ENCODE results near the gene HYAL4. TPM values are rescaled to one million over a fixed set of nuclear protein-coding genes. Genes with fewer than 3 reads are reported as not detected.
"Not testable (repeated sequence)": the region's sequence is repeated elsewhere in the genome, so short reads cannot be mapped to it uniquely, and the experiment has no call there.

HYAL4 gene
- total RNA-seq, 2 experiments from 2014 or later: not detected

DNA sequence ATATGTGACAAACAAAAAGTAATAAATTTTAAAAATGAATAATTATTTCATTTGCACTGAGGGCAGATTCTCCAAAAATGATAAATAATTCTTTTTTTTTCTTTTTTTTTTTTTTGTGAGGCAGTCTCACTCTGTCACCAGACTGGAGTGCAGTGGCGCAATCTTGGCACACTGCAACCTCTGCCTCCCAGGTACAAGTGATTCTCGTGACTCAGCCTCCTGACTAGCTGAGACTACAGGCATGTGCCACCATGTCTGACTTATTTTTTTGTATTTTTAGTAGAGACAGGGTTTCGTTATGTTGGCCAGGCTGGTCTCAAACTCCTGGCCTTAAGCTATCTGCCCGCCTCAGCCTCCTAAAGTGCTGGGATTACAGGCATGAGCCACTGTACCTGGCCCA, 25.2 kb upstream of the HYAL4 start:
- H3K27me3 Mint-ChIP-seq (ENCODE audit: low read depth); H3K9me3 Mint-ChIP-seq; intact Hi-C loops (cut with micrococcal nuclease); DNase-seq; H3K27ac Mint-ChIP-seq; H3K36me3 Mint-ChIP-seq (ENCODE audit: low read depth); H3K4me3 Mint-ChIP-seq: not testable (repeated sequence)
- CTCF ChIA-PET: interaction anchor here (0.6 kb wide), 1 partner anchor 108 kb away, joined by 3 read pairs; no protein-coding TSS in a partner anchor
- peaks cover 16% of the 10 kb centered on the region for H3K4me1 Mint-ChIP-seq (ENCODE audit: low read depth)

DNA sequence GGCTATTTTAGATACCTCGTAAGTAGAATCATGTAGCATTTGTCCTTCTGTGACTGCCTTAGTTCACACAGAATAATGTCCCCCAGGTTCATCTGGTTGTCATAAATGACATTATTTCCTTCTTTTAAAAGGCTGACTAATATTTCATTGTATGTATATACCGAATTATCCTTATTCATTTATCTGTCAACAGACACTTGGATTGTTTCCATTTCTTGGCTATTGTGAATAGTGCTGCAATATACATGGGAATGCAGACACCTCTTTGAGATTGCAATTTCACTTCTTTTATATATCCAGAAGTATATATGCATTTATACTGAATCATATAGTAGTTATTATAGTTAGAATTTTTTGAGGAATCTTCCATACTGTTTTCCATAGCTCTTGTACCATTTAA, 24.1 kb upstream of the HYAL4 start:
- Mint-ChIP-seq H3K27ac (no peak overlapping the region), H3K9me3 (no peaks in the 10 kb centered on the region)
- intact Hi-C loops (cut with micrococcal nuclease): no loop called here

DNA sequence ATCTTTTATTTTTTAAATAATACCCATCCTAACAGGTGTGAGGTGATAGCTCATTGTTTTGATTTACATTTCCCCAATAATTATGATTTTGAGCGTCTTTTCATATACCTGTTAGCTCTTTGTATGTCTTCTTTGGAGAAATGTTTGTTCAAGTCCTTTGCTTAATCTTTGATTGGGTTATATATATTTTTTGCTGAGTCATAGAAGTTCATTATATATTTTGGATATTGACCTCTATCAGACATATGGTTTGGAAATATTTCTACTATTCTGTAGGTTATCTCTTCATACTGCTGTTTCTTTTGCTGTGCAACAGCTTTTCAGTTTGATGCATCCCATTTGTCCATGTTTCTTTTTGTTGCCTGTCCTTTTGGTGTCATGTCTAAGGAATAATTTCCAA, 23.6 kb upstream of the HYAL4 start:
- peaks cover 5% of the 10 kb centered on the region for H3K27me3 Mint-ChIP-seq (ENCODE audit: low read depth)
- intact Hi-C loops (cut with micrococcal nuclease): no loop called here
- H3K9me3 Mint-ChIP-seq: no peaks in the 10 kb centered on the region
- no peaks in the 10 kb centered on the region for H3K36me3 Mint-ChIP-seq (ENCODE audit: low read depth)
- no peak overlapping the region for H3K4me3 Mint-ChIP-seq
- CTCF ChIA-PET: interaction anchor here (0.9 kb wide), 1 partner anchor 24 kb away, joined by 4 read pairs; no protein-coding TSS in a partner anchor
- H3K27ac Mint-ChIP-seq: no peak overlapping the region
- peaks cover 21% of the 10 kb centered on the region for H3K4me1 Mint-ChIP-seq (ENCODE audit: low read depth)
- no peak for DNase-seq

More for the DNA sequence above, 24.1 kb upstream of the HYAL4 start:
- DNase-seq: no peak
- CTCF ChIA-PET: interaction anchor here (0.9 kb wide), 1 partner anchor 23 kb away, joined by 4 read pairs; no protein-coding TSS in a partner anchor
- no peaks in the 10 kb centered on the region for H3K36me3 Mint-ChIP-seq (ENCODE audit: low read depth)
- H3K27me3 Mint-ChIP-seq (ENCODE audit: low read depth): peaks cover 5% of the 10 kb centered on the region
- H3K4me3 Mint-ChIP-seq: no peak overlapping the region
- H3K4me1 Mint-ChIP-seq (ENCODE audit: low read depth): peaks cover 21% of the 10 kb centered on the region

DNA sequence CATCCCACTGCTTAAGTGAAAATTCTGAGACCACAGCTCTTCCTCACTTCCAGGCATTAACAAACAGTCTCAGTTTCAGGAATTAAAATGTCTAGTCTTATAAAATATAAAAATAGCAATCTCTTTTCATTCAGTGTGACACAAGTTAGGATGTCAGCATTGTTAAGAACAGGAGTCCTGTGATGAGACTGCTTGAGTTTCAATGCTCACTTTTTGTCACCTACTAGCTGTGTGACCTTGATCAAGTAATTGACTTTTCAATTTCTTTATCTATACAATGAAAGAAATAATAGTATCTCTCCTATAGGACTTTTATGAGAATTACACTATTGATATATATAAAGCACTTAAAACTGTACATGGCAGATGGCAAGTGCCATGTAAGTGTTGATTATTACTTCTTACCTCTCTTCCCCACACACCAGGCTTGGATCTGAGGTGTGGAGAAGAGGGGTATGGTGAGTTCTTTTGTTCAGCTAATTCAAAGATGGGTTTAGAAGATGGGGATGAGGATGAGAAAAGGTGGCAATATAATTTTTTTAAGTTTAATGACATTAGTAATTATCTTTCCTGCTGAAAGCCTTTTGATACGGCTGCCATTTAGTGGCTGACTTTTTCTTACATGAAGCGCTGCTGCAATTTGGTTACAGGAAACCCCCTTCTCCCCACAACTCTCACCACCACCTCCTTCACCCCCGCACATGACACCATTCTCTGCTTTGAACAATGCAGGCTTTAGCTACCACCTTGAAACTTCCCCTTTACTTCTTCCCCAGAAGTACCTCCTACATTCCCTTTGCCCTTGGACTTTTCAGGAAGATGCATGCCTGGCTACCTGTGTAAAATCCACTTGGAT, 20.8 kb upstream of the HYAL4 start:
- H3K27ac Mint-ChIP-seq: peak overlapping the region; percentile 76
- H3K4me1 Mint-ChIP-seq (ENCODE audit: low read depth): peaks cover 21% of the 10 kb centered on the region
- no peaks in the 10 kb centered on the region for H3K9me3 Mint-ChIP-seq
- no peaks in the 10 kb centered on the region for H3K36me3 Mint-ChIP-seq (ENCODE audit: low read depth)
- peaks cover 13% of the 10 kb centered on the region for H3K27me3 Mint-ChIP-seq (ENCODE audit: low read depth)
- CTCF ChIA-PET: interaction anchor here (1.0 to 3.1 kb wide), 3 partner anchors 26 to 48 kb away, joined by 3 to 10 read pairs (median 8); no protein-coding TSS in a partner anchor
- peak; percentile 85 for DNase-seq
- no peak overlapping the region for H3K4me3 Mint-ChIP-seq
- intact Hi-C loops (cut with micrococcal nuclease): loop anchor here (1.0 kb wide), 6 partner anchors 26 to 289 kb away; partner anchors contain the start of gene WASL

DNA sequence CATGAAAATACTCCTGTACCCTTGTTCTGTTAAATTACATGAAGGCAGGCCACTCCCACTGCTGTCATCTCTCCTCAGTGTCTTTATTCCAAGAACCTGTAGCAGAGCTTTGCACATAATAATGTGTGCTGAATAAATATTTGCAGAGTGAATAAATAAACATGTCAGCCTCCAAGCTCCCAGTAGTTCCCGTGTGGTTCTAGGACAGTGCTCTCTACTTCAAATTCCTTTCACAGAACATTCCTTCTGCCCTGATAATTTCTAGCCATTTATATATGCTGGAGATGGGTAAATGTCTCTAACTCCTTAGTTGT, 20.3 kb upstream of the HYAL4 start:
- no peak overlapping the region for H3K4me3 Mint-ChIP-seq
- H3K9me3 Mint-ChIP-seq: no peaks in the 10 kb centered on the region
- CTCF ChIA-PET: interaction anchor here (1.1 to 3.1 kb wide), 3 partner anchors 27 to 53 kb away, joined by 3 to 10 read pairs (median 8); no protein-coding TSS in a partner anchor
- DNase-seq: no peak
- H3K27ac Mint-ChIP-seq: peak overlapping the region; percentile 76
- intact Hi-C loops (cut with micrococcal nuclease): loop anchor here (1.0 kb wide), 6 partner anchors 26 to 289 kb away; partner anchors contain the start of gene WASL
- no peaks in the 10 kb centered on the region for H3K36me3 Mint-ChIP-seq (ENCODE audit: low read depth)
- peaks cover 21% of the 10 kb centered on the region for H3K4me1 Mint-ChIP-seq (ENCODE audit: low read depth)
- H3K27me3 Mint-ChIP-seq (ENCODE audit: low read depth): peaks cover 13% of the 10 kb centered on the region

DNA sequence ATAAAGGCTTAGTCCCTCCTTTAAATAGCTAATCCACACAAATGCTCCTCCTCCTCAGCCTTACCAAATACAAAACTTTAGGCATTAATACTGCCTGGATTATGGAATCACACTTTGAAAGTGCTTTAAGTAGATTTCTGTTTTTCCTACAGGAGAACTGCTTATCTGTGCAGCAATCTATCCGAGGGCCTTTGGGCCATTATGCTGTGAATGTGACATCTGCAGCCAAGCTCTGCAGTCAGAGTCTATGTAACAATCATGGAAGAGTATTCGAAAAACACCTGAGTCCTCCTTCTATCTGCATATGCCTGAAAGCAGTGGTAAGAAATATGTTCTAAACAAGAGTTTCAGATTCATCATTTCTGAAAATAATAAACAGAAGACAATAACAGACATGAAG, 16.2 kb upstream of the HYAL4 start:
- H3K27me3 Mint-ChIP-seq (ENCODE audit: low read depth): peaks cover 27% of the 10 kb centered on the region
- H3K27ac Mint-ChIP-seq: no peak overlapping the region
- H3K4me3 Mint-ChIP-seq: no peak overlapping the region
- CTCF ChIA-PET: no interaction called here
- no peaks in the 10 kb centered on the region for H3K36me3 Mint-ChIP-seq (ENCODE audit: low read depth)
- H3K9me3 Mint-ChIP-seq: no peaks in the 10 kb centered on the region
- intact Hi-C loops (cut with micrococcal nuclease): no loop called here
- no peak for DNase-seq
- peaks cover 14% of the 10 kb centered on the region for H3K4me1 Mint-ChIP-seq (ENCODE audit: low read depth)

DNA sequence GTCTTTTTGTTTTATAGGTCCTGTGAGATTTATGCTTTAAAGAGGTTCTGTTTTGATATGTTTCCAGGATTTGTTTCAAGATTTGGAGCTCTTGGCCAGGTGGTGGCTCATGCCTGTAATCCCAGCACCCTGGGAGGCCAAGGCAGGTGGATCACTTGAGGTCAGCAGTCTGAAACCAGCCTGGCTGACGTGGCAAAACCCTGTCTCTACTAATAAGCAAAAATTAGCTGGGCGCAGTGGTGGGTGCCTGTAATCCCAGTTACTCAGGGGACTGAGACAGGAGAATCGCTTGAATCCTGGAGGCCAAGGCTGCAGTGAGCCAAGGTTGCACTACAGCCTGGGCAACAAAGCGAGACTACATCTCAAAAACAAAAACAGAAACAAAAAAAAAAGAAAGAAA, 8.3 kb upstream of the HYAL4 start:
- H3K4me1 Mint-ChIP-seq (ENCODE audit: low read depth): no peaks in the 10 kb centered on the region
- CTCF ChIA-PET: interaction anchor here (0.6 kb wide), 1 partner anchor 29 kb away, joined by 3 read pairs; no protein-coding TSS in a partner anchor
- intact Hi-C loops (cut with micrococcal nuclease): no loop called here
- no peak overlapping the region for H3K27ac Mint-ChIP-seq
- no peak overlapping the region for H3K4me3 Mint-ChIP-seq
- DNase-seq: no peak
- no peaks in the 10 kb centered on the region for H3K36me3 Mint-ChIP-seq (ENCODE audit: low read depth)
- peaks cover 36% of the 10 kb centered on the region for H3K27me3 Mint-ChIP-seq (ENCODE audit: low read depth)
- no peaks in the 10 kb centered on the region for H3K9me3 Mint-ChIP-seq

DNA sequence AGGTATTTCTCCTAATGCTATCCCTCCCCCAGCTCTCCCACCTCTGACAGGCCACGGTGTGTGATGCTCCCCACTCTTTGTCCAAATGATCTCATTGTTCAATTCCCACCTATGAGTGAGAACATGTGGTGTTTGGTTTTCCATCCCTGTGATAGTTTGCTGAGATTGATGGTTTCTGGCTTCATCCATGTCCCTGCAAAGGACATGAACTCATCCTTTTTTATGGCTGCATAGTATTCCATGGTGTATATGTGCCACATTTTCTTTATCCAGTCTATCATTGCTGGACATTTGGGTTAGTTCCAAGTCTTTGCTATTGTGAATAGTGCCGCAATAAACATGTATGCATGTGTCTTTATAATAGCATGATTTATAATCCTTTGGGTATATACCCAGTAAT, 5.9 kb upstream of the HYAL4 start:
- H3K9me3 Mint-ChIP-seq; H3K4me1 Mint-ChIP-seq (ENCODE audit: low read depth); DNase-seq; intact Hi-C loops (cut with micrococcal nuclease); H3K4me3 Mint-ChIP-seq; CTCF ChIA-PET; H3K27ac Mint-ChIP-seq; H3K36me3 Mint-ChIP-seq (ENCODE audit: low read depth): not testable (repeated sequence)
- peaks cover 36% of the 10 kb centered on the region for H3K27me3 Mint-ChIP-seq (ENCODE audit: low read depth)

DNA sequence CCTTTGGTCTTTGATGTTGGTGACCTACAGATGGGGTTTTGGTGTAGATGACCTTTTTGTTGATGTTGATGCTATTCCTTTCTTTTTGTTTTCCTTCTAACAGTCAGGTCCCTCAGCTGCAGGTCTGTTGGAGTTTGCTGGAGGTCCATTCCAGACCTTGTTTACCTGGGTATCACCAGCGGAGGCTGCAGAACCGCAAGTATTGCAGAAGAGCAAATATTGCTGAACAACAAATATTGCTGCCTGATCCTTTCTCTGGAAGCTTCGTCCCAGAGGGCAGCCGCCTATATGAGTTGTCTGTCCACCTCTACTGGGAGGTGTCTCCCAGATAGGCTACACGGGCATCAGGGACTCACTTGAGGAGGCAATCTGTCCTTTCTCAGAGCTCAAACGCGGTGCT, 827 bp upstream of the HYAL4 start:
- not testable (repeated sequence) for H3K27ac Mint-ChIP-seq

DNA sequence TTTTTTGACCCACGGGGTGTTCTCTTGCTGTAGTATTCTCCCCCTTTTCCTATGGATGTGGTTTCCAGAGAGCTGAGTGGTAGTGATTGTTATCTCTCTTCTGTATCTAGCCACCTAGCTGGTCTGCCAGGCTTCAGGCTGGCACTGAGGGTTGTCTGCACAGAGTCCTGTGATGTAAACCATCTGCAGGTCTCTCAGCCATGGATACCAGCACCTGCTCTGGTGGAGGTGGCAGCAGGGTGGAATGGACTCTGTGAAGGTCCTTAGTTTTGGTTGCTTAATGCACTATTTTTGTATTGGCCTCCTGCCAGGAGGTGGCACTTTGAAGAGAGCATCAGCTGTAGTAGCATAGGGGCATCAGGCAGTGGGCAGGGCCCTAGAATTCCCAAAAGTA, 851 bp downstream of the HYAL4 start:
- Mint-ChIP-seq H3K9me3 (no peaks in the 10 kb centered on the region), H3K4me3 (no peak overlapping the region), H3K27ac (no peak overlapping the region), H3K4me1 (ENCODE audit: low read depth) (no peaks in the 10 kb centered on the region), H3K27me3 (ENCODE audit: low read depth) (peaks cover 21% of the 10 kb centered on the region), H3K36me3 (ENCODE audit: low read depth) (no peaks in the 10 kb centered on the region)
- no peak for DNase-seq
- intact Hi-C loops (cut with micrococcal nuclease): no loop called here
- CTCF ChIA-PET: interaction anchor here (1.1 to 1.5 kb wide), 2 partner anchors 20 to 48 kb away, joined by 4 to 5 read pairs; no protein-coding TSS in a partner anchor

More for the DNA sequence above, 827 bp upstream of the HYAL4 start:
- H3K4me3 Mint-ChIP-seq; DNase-seq; H3K4me1 Mint-ChIP-seq (ENCODE audit: low read depth); H3K9me3 Mint-ChIP-seq; H3K36me3 Mint-ChIP-seq (ENCODE audit: low read depth); intact Hi-C loops (cut with micrococcal nuclease): not testable (repeated sequence)
- CTCF ChIA-PET: interaction anchor here (1.6 kb wide), 1 partner anchor 21 kb away, joined by 5 read pairs; no protein-coding TSS in a partner anchor
- H3K27me3 Mint-ChIP-seq (ENCODE audit: low read depth): peaks cover 24% of the 10 kb centered on the region

DNA sequence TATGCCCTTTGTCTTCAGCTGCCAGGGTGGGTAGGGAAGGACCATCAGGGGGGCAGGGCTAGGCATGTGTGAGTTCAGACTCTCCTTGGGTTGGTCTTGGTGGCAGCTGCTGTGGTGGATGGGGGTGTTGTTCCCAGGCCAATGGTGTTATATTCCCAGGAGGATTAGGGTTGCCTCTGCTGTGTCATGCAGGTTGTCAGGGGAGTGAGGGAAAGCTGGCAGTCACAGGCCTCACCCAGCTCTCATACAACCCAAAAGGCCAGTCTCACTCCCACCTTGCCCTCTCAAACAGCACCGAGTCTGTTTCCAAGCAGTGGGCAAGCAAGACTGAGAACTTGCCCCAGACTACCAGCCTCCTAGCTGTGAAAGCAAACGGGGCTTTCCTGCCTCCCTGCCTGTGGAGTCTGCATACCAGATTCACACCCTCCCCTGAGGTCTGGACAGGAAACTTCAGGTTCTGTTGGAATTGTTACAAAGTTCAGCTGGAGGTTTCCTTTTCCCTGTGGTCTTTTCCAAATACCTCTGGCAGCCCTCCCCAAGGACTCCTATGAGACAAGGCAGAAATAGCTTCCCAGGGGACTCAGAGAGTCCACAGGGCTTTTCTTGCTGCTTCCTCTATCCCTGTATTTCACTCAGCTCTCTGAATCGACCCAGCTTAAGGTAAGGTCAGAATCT, 1.4 kb downstream of the HYAL4 start:
- Mint-ChIP-seq H3K27me3 (ENCODE audit: low read depth) (peaks cover 20% of the 10 kb centered on the region), H3K4me3 (no peak overlapping the region), H3K27ac (no peak overlapping the region), H3K4me1 (ENCODE audit: low read depth) (no peaks in the 10 kb centered on the region), H3K36me3 (ENCODE audit: low read depth) (no peaks in the 10 kb centered on the region), H3K9me3 (no peaks in the 10 kb centered on the region)
- intact Hi-C loops (cut with micrococcal nuclease): no loop called here
- no peak for DNase-seq
- CTCF ChIA-PET: interaction anchor here (1.1 to 1.5 kb wide), 2 partner anchors 19 to 48 kb away, joined by 4 to 5 read pairs; no protein-coding TSS in a partner anchor

DNA sequence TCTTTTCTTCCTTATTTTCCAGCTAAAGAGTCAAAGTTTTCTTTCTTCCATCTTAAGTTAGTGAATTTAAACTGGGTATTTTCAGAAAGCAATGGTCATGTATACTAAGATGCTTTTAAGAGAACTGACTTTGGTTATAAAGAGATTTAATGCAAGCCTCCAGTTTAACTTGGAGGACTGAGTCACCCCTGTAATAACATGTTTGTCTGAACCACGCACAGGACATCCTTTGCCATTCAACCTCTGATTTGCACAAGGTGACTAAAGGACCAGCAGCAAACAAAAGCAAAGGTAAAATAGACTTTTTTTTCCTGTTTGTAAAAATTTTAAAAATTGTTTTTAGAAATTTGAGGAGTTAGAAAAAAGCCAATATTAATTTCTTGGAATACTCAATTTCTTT, 2.9 kb downstream of the HYAL4 start:
- H3K4me1 Mint-ChIP-seq (ENCODE audit: low read depth): no peaks in the 10 kb centered on the region
- CTCF ChIA-PET: interaction anchor here (0.7 kb wide), 1 partner anchor 1404 kb away, joined by 3 read pairs; no protein-coding TSS in a partner anchor
- no peak for DNase-seq
- H3K9me3 Mint-ChIP-seq: no peaks in the 10 kb centered on the region
- H3K27me3 Mint-ChIP-seq (ENCODE audit: low read depth): peaks cover 15% of the 10 kb centered on the region
- intact Hi-C loops (cut with micrococcal nuclease): no loop called here
- H3K4me3 Mint-ChIP-seq: no peak overlapping the region
- no peak overlapping the region for H3K27ac Mint-ChIP-seq
- no peaks in the 10 kb centered on the region for H3K36me3 Mint-ChIP-seq (ENCODE audit: low read depth)

Measured in activated naive CD4-positive, alpha-beta T cell treated with anti-CD3 and anti-CD28 coated beads for 36 hours (primary cell).